AG09309 (cell line): ENCODE data around the gene ZNF620.

ENCODE experiments used
- DNase-seq: peaks from one replicate; pipeline ENCODE4 v3.0.0-alpha.2; 2010; ENCODE audit warnings: low read depth
- H3K4me3 ChIP-seq: 2 replicates; pipeline ENCODE4 v1.5.1; 2011; ENCODE audit warnings: mild to moderate bottlenecking, low read depth, low read length, moderate library complexity; ENCODE audit not compliant: control insufficient read depth
- TF ChIP-seq, protein P1 (sequence below): IDR thresholded peaks from 2 replicates; pipeline ENCODE4 v1.5.1; 2011; ENCODE audit warnings: mild to moderate bottlenecking, low read depth, low read length, inconsistent platforms; ENCODE audit not compliant: insufficient read depth, control insufficient read depth; ENCODE audit errors: missing control alignments

Gene ZNF620

DNA sequence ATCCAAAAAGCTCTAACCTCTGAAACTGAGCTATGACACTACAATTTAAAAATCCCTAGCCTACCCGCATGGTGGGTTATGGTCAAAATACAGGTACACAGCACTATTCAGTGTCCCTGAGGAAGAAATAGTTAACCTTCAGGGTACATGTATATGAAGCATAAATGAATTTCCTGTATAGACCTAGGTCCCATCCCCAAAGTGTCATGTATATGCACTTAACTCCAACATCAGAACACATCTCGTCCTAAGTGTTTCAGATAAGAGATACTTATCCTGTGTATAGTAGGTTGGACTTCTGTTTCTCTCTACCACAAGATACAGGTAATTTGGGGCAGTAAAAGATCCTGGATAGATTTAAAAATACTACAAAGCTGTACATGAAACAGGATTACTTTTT is 42.3 kb upstream of the ZNF620 start:
- TF ChIP-seq, protein P1, sequence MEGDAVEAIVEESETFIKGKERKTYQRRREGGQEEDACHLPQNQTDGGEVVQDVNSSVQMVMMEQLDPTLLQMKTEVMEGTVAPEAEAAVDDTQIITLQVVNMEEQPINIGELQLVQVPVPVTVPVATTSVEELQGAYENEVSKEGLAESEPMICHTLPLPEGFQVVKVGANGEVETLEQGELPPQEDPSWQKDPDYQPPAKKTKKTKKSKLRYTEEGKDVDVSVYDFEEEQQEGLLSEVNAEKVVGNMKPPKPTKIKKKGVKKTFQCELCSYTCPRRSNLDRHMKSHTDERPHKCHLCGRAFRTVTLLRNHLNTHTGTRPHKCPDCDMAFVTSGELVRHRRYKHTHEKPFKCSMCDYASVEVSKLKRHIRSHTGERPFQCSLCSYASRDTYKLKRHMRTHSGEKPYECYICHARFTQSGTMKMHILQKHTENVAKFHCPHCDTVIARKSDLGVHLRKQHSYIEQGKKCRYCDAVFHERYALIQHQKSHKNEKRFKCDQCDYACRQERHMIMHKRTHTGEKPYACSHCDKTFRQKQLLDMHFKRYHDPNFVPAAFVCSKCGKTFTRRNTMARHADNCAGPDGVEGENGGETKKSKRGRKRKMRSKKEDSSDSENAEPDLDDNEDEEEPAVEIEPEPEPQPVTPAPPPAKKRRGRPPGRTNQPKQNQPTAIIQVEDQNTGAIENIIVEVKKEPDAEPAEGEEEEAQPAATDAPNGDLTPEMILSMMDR, result no peak
- no peak overlapping the region for H3K4me3 ChIP-seq
- no peak for DNase-seq

DNA sequence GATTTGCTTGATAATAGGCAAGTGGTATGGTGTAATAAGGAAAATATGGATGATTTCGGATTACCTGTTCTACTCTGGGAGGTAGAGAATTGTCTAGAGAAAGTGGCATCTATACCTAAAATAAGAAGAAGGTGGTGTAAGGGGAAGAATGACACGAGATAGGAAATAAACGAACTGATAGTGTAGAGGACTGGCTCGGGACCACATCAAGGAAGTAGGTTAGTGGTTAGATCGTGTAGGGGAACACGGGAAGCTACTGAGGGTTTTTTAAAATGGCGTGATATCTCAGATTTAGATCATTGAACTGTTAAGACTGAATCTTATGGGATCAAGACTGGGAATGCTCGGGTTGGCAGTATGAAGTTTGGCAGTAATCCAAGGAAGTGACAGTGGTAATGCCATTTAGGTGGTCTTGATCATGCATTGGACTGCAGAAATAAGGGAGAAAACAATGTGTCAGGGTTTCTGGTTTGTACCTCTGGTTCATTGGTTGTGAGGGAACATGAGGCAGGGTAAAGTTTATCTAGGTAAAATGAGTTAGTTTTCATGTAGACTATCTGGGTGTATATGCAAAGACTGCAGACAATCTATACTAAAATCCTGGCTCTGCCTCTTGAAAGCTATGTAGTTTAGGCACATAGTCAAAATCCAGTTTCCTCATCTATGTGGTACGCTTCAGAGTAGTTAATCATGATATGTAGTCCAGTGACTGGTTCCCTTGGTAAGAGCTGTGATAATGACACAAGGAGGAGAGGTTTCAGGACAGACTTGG is 41.3 kb upstream of the ZNF620 start:
- H3K4me3 ChIP-seq, result no peak overlapping the region
- no peak for DNase-seq
- TF ChIP-seq, protein P1, result no peak

DNA sequence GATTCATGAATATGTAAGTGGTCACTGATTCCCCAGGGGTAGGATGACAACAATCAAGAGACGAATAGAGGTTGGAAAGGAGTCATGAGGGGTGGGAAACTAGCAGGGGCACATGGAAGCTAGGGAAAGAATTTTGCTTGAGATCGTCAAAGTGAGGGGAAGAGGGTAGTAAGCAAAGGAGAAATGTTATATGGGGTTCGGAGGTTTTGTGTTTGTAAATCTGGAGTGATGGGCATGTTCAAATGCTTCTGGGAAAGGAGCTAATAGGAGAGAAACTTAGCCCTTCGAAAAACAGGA is 40.8 kb upstream of the ZNF620 start:
- TF ChIP-seq, protein P1, result no peak
- H3K4me3 ChIP-seq, result no peak overlapping the region
- DNase-seq, result no peak

DNA sequence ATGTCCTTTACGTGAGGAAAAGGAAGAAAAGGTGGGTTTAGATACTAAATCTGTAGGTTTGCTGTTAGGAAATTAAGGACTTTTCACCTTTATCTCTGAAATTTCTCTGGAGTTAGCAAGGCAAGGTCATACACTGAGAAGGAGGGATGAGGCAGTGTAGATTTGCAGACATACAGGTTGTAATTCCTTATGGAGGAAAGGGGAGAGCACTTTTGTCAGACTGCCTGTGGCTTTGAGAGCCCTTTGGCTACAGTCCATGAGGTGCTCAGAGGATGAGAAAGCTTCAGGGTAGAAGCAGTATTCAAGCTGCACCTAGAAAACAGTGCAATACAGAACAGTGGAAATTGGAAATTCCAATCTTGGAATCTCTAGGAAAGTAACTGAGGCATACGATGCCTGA is 40.4 kb upstream of the ZNF620 start:
- TF ChIP-seq, protein P1, result no peak
- H3K4me3 ChIP-seq, result no peak overlapping the region
- DNase-seq, result no peak

DNA sequence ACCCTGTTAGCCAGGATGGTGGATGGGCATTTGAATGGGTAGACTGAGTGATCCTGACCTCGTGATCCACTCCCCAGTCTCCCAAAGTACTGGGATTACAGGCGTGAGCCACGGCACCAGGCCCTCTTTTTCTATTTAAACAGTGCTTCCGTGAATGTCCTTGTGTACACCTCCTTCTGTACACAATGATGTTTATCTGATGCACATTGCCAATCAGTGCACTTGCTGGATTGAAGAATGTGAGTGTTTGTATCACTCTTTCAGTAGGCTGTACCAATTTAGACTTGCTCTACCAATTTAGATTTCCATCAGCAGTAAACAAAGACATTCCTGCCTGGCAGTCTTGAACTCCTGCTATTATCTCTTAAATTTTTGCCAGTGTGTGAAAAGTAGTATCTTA is 37.8 kb upstream of the ZNF620 start:
- TF ChIP-seq, protein P1, result no peak
- H3K4me3 ChIP-seq, result no peak overlapping the region
- DNase-seq, result no peak

DNA sequence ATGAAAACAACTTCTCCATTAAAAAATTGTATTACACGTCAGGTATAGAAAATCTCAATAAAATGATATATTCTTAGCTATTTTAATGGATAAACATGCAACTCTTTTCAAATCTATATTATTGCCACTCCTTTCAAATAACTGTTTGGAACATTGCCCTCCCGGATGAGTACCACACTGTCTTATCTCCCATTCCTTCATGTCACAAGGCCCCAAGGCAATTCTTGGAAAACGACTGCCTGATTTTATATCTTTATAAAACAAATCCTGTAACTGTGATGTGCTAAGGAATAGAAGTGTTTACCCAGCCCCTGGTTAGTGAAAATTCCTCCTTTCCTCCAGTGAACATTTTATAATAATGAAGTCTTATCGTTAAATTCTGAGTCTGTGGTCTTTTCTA is 35.1 kb upstream of the ZNF620 start:
- no peak for DNase-seq
- no peak overlapping the region for H3K4me3 ChIP-seq
- TF ChIP-seq, protein P1, result no peak
